HepG2 (cell line): Measurements from ENCODE around the gene LMOD3. TPM values are rescaled to one million over a fixed set of nuclear protein-coding genes. Genes with fewer than 3 reads are reported as not detected.

Experiments used
- ATAC-seq: fragments of 200-7000 bp; cut with Tn5 transposase; 3 replicates; pipeline ENCODE4 v1.9.1; 2020; ENCODE audit warnings: mild to moderate bottlenecking, moderate library complexity
- BruUV-seq: library from RNA; stranded (reverse); fragments of 400-500 nt; replicated peaks from 2 replicates; lab custom pipeline; 2021; lab: Mats Ljungman, UMichigan
- CTCF ChIA-PET: fragments of 300-600 bp; formaldehyde crosslinking; extraction: SDS; loops from one replicate; lab custom pipeline; 2021; ENCODE audit warnings: low total read pairs, inconsistent platforms, low intra/inter-chr PET ratio; lab: Yijun Ruan, JAX
- POLR2A ChIA-PET: fragments of 350-600 bp; sonication (Branson Sonifier 250); formaldehyde crosslinking; loops from one replicate; lab custom pipeline; 2020; ENCODE audit warnings: antibody characterized with exemption, inconsistent platforms; lab: Yijun Ruan, JAX
- DNase-seq: peaks from one replicate; pipeline ENCODE4 v3.0.0-alpha.2; 2015; ENCODE audit warnings: low spot score
- FAIRE-seq: peaks from 3 replicates; lab custom pipeline; 2011; peaks lifted over from hg19 to GRCh38; lab: Jason Lieb, UNC
- H2AFZ ChIP-seq: one replicate; pipeline ENCODE4 v1.6.1; 2011; ENCODE audit warnings: low read length, inconsistent platforms
- H3K27ac ChIP-seq: fragments of 300-600 bp; 3 replicates; pipeline ENCODE4 v1.8.0; 2011; ENCODE audit warnings: mixed run types, mild to moderate bottlenecking, mixed read lengths, low read length, inconsistent platforms; ENCODE audit not compliant: insufficient read depth; ENCODE audit errors: extremely low read length
- H3K27me3 ChIP-seq, 2 experiments: fragments of 200-600 bp in 1 of 2; 2 replicates in 1 of 2; 3 replicates in 1 of 2; pipeline versions ENCODE4 v1.6.0 to v1.8.0; 2011; ENCODE audit warnings: low read length in 2 of 2, mild to moderate bottlenecking in 2 of 2, moderate library complexity in 2 of 2, inconsistent platforms in 1 of 2; ENCODE audit not compliant: insufficient read depth in 2 of 2, control insufficient read depth in 1 of 2
- H3K36me3 ChIP-seq, 2 experiments: fragments of 200-600 bp in 1 of 2; replicated peaks in 1 of 2; 2 replicates in 1 of 2; 3 replicates in 1 of 2; pipeline versions ENCODE4 v1.5.1 to v1.8.0; 2011; ENCODE audit warnings: low read length in 2 of 2, inconsistent platforms in 1 of 2; ENCODE audit not compliant: insufficient read depth in 2 of 2, control insufficient read depth in 1 of 2
- H3K4me1 ChIP-seq: 2 replicates; pipeline ENCODE4 v1.5.1; 2012; ENCODE audit warnings: low read length, inconsistent platforms; ENCODE audit not compliant: insufficient read depth
- H3K4me2 ChIP-seq: 2 replicates; pipeline ENCODE4 v1.6.0; 2011; ENCODE audit warnings: low read depth, low read length, inconsistent platforms
- H3K4me3 ChIP-seq, 3 experiments: fragments of 200-600 bp in 1 of 3; sonication (generic), shearing (Covaris generic) in 1 of 3; replicated peaks in 1 of 3; 2 replicates each; pipeline ENCODE4 v1.5.1; 2011 to 2016; ENCODE audit warnings: low read length in 3 of 3, inconsistent platforms in 2 of 3, low read depth in 2 of 3, mild to moderate bottlenecking in 2 of 3, control low read depth in 1 of 3, mixed read lengths in 1 of 3; ENCODE audit not compliant: insufficient read depth in 1 of 3
- H3K79me2 ChIP-seq: one replicate; pipeline ENCODE4 v1.6.1; 2011; ENCODE audit warnings: low read length, inconsistent platforms; ENCODE audit not compliant: insufficient read depth
- H3K9ac ChIP-seq: 2 replicates; pipeline ENCODE4 v1.6.0; 2011; ENCODE audit warnings: mild to moderate bottlenecking, low read depth, low read length, inconsistent platforms; ENCODE audit not compliant: insufficient read depth
- H3K9me3 ChIP-seq: 2 replicates; pipeline ENCODE4 v1.5.1; 2012; ENCODE audit warnings: mild to moderate bottlenecking, low read length
- H4K20me1 ChIP-seq: 2 replicates; pipeline ENCODE4 v1.6.0; 2011; ENCODE audit warnings: inconsistent platforms, mild to moderate bottlenecking, low read length, moderate library complexity; ENCODE audit not compliant: insufficient read depth
- GTF2F1 ChIP-seq: fragments of 150-350 bp; IDR thresholded peaks from 2 replicates; pipeline ENCODE4 v1.6.1; 2014; ENCODE audit warnings: low read length
- HNF4A ChIP-seq: sonication (generic); formaldehyde crosslinking; IDR thresholded peaks from 2 replicates; pipeline ENCODE4 v1.4.0; 2020; ENCODE audit warnings: missing genetic modification reagents
- NR1H2 ChIP-seq: sonication (generic); formaldehyde crosslinking; IDR thresholded peaks from 2 replicates; pipeline ENCODE4 v1.8.1; 2022; ENCODE audit warnings: low read depth, missing genetic modification reagents, borderline replicate concordance
- SNAPC4 ChIP-seq: sonication (generic); formaldehyde crosslinking; IDR thresholded peaks from 2 replicates; pipeline ENCODE4 v1.4.0; 2020; ENCODE audit warnings: mild to moderate bottlenecking, missing genetic modification reagents
- ZBTB26 ChIP-seq: IDR thresholded peaks from 2 replicates; pipeline ENCODE4 v1.6.1; 2016; ENCODE audit warnings: missing compliant biosample characterization, missing genetic modification reagents, borderline replicate concordance
- ZBTB4 ChIP-seq: sonication (generic); formaldehyde crosslinking; IDR thresholded peaks from 2 replicates; pipeline ENCODE4 v1.4.0; 2020; ENCODE audit warnings: missing genetic modification reagents, mild to moderate bottlenecking, borderline replicate concordance
- ZNF280B ChIP-seq: sonication (generic); formaldehyde crosslinking; IDR thresholded peaks from 2 replicates; pipeline ENCODE4 v1.5.0; 2020; ENCODE audit warnings: missing genetic modification reagents, mild to moderate bottlenecking, borderline replicate concordance
- WGBS: methylation state at CpG from one replicate; pipeline ENCODE4 v1.1.6; 2017; ENCODE audit warnings: low lambda C conversion rate; 5-methylcytosine and 5-hydroxymethylcytosine counted together
- in situ Hi-C: cut with HindIII; loops from 2 replicates; pipeline ENCODE4 v1.10.0; 2017; ENCODE audit warnings: low pct_unique_long_range_greater_than_20kb; ENCODE audit not compliant: extremely low pct_ligation_motif_present
- intact Hi-C: fragments of 100-400 bp; cut with micrococcal nuclease; formaldehyde crosslinking; loops from one replicate; pipeline ENCODE4 v1.10.0; 2022; ENCODE audit not compliant: unreplicated experiment
- polyA plus RNA-seq, 8 experiments: library from polyadenylated mRNA; depleted of rRNA in 3 of 8; stranded (reverse) in 7 of 8; unstranded in 1 of 8; fragments of >200 nt; fragmentation: Illumina TruSeq in 4 of 8; extraction: Trizol in 4 of 8; gene quantifications; 2 replicates each; pipeline versions ENCODE4 v1.2.1 to v1.2.3, GENCODE V29; 2011 to 2016; ENCODE audit warnings: low read depth in 4 of 8, missing spikeins in 1 of 8, mixed read lengths in 1 of 8; ENCODE audit not compliant: insufficient read depth in 1 of 8
- total RNA-seq, 5 experiments: library from RNA; depleted of rRNA; stranded (reverse); fragments of >200 nt; fragmentation: Illumina TruSeq; extraction: Trizol; gene quantifications; 2 replicates each; pipeline ENCODE4 v1.2.3, GENCODE V29; 2016; ENCODE audit warnings: low read depth in 1 of 5

LMOD3 gene
- total and polyA plus RNA-seq, 2 of the 13 experiments (the other 11 are each of a cell fraction or from before 2014, with no cell fraction given), result not detected

GRCh38 chr3:69116162-69116561 lies 6.2 kb downstream of the LMOD3 start (continued):
- TF ChIP-seq ZBTB4 (CRISPR knock-in tag) (no peak), ZNF280B (CRISPR knock-in tag) (no peak), ZBTB26 (no peak)
- TF ChIP-seq, all 625 proteins: peak for 0

GRCh38 chr3:69115731-69116130 lies 6.7 kb downstream of the LMOD3 start:
- H3K27ac ChIP-seq, result no peak overlapping the region
- no peaks in the 10 kb centered on the region for H3K9me3 ChIP-seq
- 1% methylated on average over 2 of the region's 2 CpGs for WGBS
- no peaks in the 10 kb centered on the region for H3K79me2 ChIP-seq
- H3K36me3 ChIP-seq, result no peaks in the 10 kb centered on the region
- ChIA-PET POLR2A (no interaction called here), CTCF (no interaction called here)
- ATAC-seq, result no peak
- DNase-seq, result no peak
- H4K20me1 ChIP-seq, result no peaks in the 10 kb centered on the region
- no peak overlapping the region for H3K4me2 ChIP-seq
- no peak overlapping the region for H3K9ac ChIP-seq
- in situ Hi-C loops, result loop anchor here (25.0 kb wide), 1 partner anchor 547 kb away; no protein-coding TSS in a partner anchor
- H3K27me3 ChIP-seq, result peaks cover 0 to 5% of the 10 kb centered on the region in 2 experiments; a peak in 1 of 5 replicates
- intact Hi-C loops, result no loop called here
- no TSS peak for BruUV-seq
- no peak for FAIRE-seq
- no peak overlapping the region for H3K4me3 ChIP-seq
- H3K4me1 ChIP-seq, result no peaks in the 10 kb centered on the region
- no peak overlapping the region for H2AFZ ChIP-seq
- no peak for TF ChIP-seq GTF2F1
- no peak for TF ChIP-seq HNF4A (CRISPR knock-in tag)
- TF ChIP-seq SNAPC4, result no peak
- TF ChIP-seq NR1H2, result no peak
